Gastrocnemius medialis (tissue), 4 donors: ENCODE measurements around the gene HLCS.

ENCODE experiments used
- CTCF ChIP-seq, 5 experiments: fragments of 450-650 bp in 3 of 5; fragments of 200-600 bp in 2 of 5; sonication (generic) in 2 of 5; IDR thresholded peaks in 4 of 5; conservative IDR thresholded peaks in 1 of 5; 1 replicate in 4 of 5; 2 replicates in 1 of 5; pipeline ENCODE4 v1.5.1; 2016 to 2019; ENCODE audit warnings: antibody characterized with exemption in 5 of 5, mild to moderate bottlenecking in 3 of 5, moderate library complexity in 3 of 5
- POLR2A ChIP-seq, 2 donors: fragments of 450-650 bp; IDR thresholded peaks; one replicate each; pipeline ENCODE4 v1.6.1; 2017; ENCODE audit warnings: antibody characterized with exemption in 2 of 2, mild to moderate bottlenecking in 2 of 2, moderate library complexity in 2 of 2

- TF ChIP-seq CTCF (IDR thresholded peaks at IDR 0.05 in 4 of 5, conservative IDR thresholded peaks at IDR 0.05 in 1 of 5) (no peak), POLR2A (IDR thresholded peaks at IDR 0.05) (no peak)
Measured at GRCh38 chr21:36766511-36766910, 200.0 kb downstream of the HLCS start.
